ENCODE results near the gene RPS6KC1.

The RPS6KC1 gene

GRCh38 chr1:213268221-213268620 lies 217.2 kb downstream of the RPS6KC1 start:
- intact Hi-C loops (cut with DNase I; ENCODE audit: low total_unique reads): no loop called here
- DNase-seq: no peak
- H3K36me3 ChIP-seq: peaks cover 13 to 36% (median 15%) of the 10 kb centered on the region in 3 donors
- H3K27ac ChIP-seq: no peak overlapping the region
- no peak for TF ChIP-seq CTCF (IDR thresholded peaks at IDR 0.05)
- H3K9me3 ChIP-seq: peaks cover 0 to 4% (median 0%) of the 10 kb centered on the region in 3 donors
- no peak overlapping the region for H3K4me3 ChIP-seq
- H3K27me3 ChIP-seq: no peaks in the 10 kb centered on the region
- H3K4me1 ChIP-seq: no peaks in the 10 kb centered on the region

GRCh38 chr1:213269829-213270228 lies 218.8 kb downstream of the RPS6KC1 start:
- TF ChIP-seq CTCF (IDR thresholded peaks at IDR 0.05): no peak
- DNase-seq: no peak
- no peak overlapping the region for H3K4me3 ChIP-seq
- no peaks in the 10 kb centered on the region for H3K4me1 ChIP-seq
- no peak overlapping the region for H3K27ac ChIP-seq
- H3K9me3 ChIP-seq: peaks cover 0 to 4% (median 0%) of the 10 kb centered on the region in 3 donors
- intact Hi-C loops (cut with DNase I; ENCODE audit: low total_unique reads): no loop called here
- no peaks in the 10 kb centered on the region for H3K27me3 ChIP-seq
- peaks cover 10 to 37% (median 24%) of the 10 kb centered on the region in 3 donors for H3K36me3 ChIP-seq

- intact Hi-C loops (cut with DNase I; ENCODE audit: low total_unique reads): no loop called here
- H3K27me3 ChIP-seq: no peaks in the 10 kb centered on the region
- no peaks in the 10 kb centered on the region for H3K4me1 ChIP-seq
- TF ChIP-seq CTCF (IDR thresholded peaks at IDR 0.05): no peak
- no peak overlapping the region for H3K27ac ChIP-seq
- H3K9me3 ChIP-seq: no peaks in the 10 kb centered on the region
- no peak for DNase-seq
- no peak overlapping the region for H3K4me3 ChIP-seq
- H3K36me3 ChIP-seq: peaks cover 6 to 17% (median 10%) of the 10 kb centered on the region in 3 donors
Measured at GRCh38 chr1:213273546-213273945, 222.5 kb downstream of the RPS6KC1 start.

GRCh38 chr1:213274140-213274539 lies 223.1 kb downstream of the RPS6KC1 start:
- no peak for TF ChIP-seq CTCF (IDR thresholded peaks at IDR 0.05)
- H3K27ac ChIP-seq: no peak overlapping the region
- H3K4me1 ChIP-seq: no peaks in the 10 kb centered on the region
- no peak for DNase-seq
- H3K36me3 ChIP-seq: peaks cover 6 to 17% (median 10%) of the 10 kb centered on the region in 3 donors
- no peak overlapping the region for H3K4me3 ChIP-seq
- intact Hi-C loops (cut with DNase I; ENCODE audit: low total_unique reads): no loop called here
- H3K9me3 ChIP-seq: no peaks in the 10 kb centered on the region
- no peaks in the 10 kb centered on the region for H3K27me3 ChIP-seq

- DNase-seq: no peak
- H3K4me3 ChIP-seq: no peak overlapping the region
- no peaks in the 10 kb centered on the region for H3K9me3 ChIP-seq
- intact Hi-C loops (cut with DNase I; ENCODE audit: low total_unique reads): no loop called here
- no peak for TF ChIP-seq CTCF (IDR thresholded peaks at IDR 0.05)
- H3K27me3 ChIP-seq: no peaks in the 10 kb centered on the region
- no peaks in the 10 kb centered on the region for H3K4me1 ChIP-seq
- H3K27ac ChIP-seq: no peak overlapping the region
- H3K36me3 ChIP-seq: peaks cover 6 to 17% (median 10%) of the 10 kb centered on the region in 3 donors
Measured at GRCh38 chr1:213275293-213275692, 224.3 kb downstream of the RPS6KC1 start.

- TF ChIP-seq CTCF (IDR thresholded peaks at IDR 0.05): no peak
- intact Hi-C loops (cut with DNase I; ENCODE audit: low total_unique reads): no loop called here
- no peaks in the 10 kb centered on the region for H3K27me3 ChIP-seq
- peaks cover 6 to 17% (median 10%) of the 10 kb centered on the region in 3 donors for H3K36me3 ChIP-seq
- H3K4me3 ChIP-seq: no peak overlapping the region
- H3K4me1 ChIP-seq: no peaks in the 10 kb centered on the region
- no peak overlapping the region for H3K27ac ChIP-seq
- no peak for DNase-seq
- H3K9me3 ChIP-seq: no peaks in the 10 kb centered on the region
Measured at GRCh38 chr1:213276236-213276635, 225.2 kb downstream of the RPS6KC1 start.
